Measurements from ENCODE around the gene USP20. TPM values are rescaled to one million over a fixed set of nuclear protein-coding genes. Genes with fewer than 3 reads are reported as not detected.

The USP20 gene
- total RNA-seq, 2 experiments from 2014 or later = 80.4 to 80.9 TPM

DNA sequence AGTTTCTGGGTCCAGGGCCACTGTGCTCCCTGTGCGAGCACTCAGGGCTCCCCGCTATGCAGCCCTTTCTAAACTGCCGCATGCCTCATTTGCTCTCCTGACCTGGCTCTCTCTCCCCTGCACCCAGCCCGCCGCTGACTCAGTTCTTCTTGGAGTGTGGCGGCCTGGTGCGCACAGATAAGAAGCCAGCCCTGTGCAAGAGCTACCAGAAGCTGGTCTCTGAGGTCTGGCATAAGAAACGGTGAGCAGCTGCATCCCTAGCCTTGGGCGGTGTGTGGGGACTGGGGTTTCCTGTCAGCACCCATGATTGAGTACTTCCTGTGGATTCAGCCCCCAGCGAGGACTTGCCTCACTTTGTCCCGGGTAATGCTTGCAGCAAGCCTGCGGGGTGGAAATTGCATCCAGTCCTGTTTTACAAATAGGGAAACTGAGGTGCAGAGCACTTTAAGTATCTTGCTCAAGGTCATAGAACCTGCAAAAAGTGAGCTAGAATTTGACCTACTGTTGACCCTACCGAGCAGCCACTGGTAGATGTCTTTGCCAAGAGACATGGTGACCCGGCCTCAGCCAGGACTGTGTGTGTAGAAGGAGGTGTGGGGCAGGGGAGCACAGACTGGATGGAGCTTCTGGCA lies 27.9 kb downstream of the USP20 start:
- TF ChIP-seq, protein P1, sequence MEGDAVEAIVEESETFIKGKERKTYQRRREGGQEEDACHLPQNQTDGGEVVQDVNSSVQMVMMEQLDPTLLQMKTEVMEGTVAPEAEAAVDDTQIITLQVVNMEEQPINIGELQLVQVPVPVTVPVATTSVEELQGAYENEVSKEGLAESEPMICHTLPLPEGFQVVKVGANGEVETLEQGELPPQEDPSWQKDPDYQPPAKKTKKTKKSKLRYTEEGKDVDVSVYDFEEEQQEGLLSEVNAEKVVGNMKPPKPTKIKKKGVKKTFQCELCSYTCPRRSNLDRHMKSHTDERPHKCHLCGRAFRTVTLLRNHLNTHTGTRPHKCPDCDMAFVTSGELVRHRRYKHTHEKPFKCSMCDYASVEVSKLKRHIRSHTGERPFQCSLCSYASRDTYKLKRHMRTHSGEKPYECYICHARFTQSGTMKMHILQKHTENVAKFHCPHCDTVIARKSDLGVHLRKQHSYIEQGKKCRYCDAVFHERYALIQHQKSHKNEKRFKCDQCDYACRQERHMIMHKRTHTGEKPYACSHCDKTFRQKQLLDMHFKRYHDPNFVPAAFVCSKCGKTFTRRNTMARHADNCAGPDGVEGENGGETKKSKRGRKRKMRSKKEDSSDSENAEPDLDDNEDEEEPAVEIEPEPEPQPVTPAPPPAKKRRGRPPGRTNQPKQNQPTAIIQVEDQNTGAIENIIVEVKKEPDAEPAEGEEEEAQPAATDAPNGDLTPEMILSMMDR (IDR thresholded peaks at IDR 0.05) = no peak
- ChIA-PET POLR2A (interaction anchor here (0.6 to 1.9 kb wide), 7 partner anchors 22 to 179 kb away, joined by 3 to 15 read pairs (median 7); partner anchors contain the start of genes C9orf78 and USP20), CTCF (interaction anchor here (0.8 kb wide), 1 partner anchor 28 kb away, joined by 3 read pairs; the partner anchor contains the start of gene USP20)
- peaks cover 97% of the 10 kb centered on the region for H3K4me1 ChIP-seq (ENCODE audit: insufficient read depth, low read length)
- no peaks in the 10 kb centered on the region for H3K9me3 ChIP-seq (ENCODE audit: control insufficient read depth in 1 of 2, insufficient read depth in 1 of 2, low read length in 2 of 2)
- peak; percentile 39 to 83 (median 65) for DNase-seq
- H3K36me3 ChIP-seq (ENCODE audit: insufficient read depth, low read length) = peaks cover 48% of the 10 kb centered on the region
- H3K27me3 ChIP-seq (ENCODE audit: control insufficient read depth in 1 of 2, insufficient read depth in 2 of 2, low read length in 2 of 2) = no peaks in the 10 kb centered on the region
- H3K4me3 Mint-ChIP-seq = peak overlapping the region; percentile 82
- no peaks in the 10 kb centered on the region for H3K9me3 Mint-ChIP-seq
- no peak overlapping the region for H3K4me3 ChIP-seq (ENCODE audit: low read length)
- intact Hi-C loops (cut with DNase I, micrococcal nuclease) = no loop called here
- H3K36me3 Mint-ChIP-seq (ENCODE audit: low read depth) = peaks cover 63% of the 10 kb centered on the region
- H3K4me1 Mint-ChIP-seq (ENCODE audit: low read depth) = peaks cover 68% of the 10 kb centered on the region
- no peaks in the 10 kb centered on the region for H3K27me3 Mint-ChIP-seq
- ATAC-seq (ENCODE audit: poor library complexity) = peak; percentile 63
- H3K27ac ChIP-seq (ENCODE audit: low read depth in 1 of 2, low read length in 2 of 2) = peak overlapping the region in 1 of 2 donors; percentile 55
- H3K27ac Mint-ChIP-seq = peak overlapping the region; percentile 86

DNA sequence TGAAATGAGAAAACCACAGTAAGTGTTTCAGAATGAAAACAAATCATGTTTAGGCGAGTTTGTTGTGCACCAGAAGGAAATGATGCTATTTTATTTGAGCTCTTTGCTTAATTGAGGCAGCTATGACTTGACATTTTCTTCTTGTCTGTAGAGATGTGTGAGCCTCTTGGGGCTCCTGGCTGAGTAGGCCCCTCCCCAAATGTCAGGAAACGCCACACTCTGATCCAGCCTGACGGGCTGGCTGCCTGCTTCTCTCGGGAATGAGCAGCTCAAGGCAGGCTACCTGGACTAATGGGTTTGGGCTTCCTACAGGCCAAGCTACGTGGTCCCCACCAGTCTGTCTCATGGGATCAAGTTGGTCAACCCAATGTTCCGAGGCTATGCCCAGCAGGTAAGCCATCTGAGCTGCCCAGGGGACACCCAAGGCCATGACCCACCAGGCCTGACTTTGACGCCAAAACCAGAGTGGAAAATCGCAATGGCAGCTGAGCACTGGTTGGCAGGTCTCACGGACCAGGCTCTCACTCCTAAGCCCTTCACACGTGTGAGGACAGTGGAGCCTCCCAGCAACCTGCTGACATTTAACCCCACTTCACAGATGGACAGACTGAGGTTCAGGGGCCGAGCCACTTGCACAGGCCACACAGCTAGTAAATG lies 29.9 kb downstream of the USP20 start:
- DNase-seq = peak in 1 of 14 experiments; percentile 23
- H3K4me1 ChIP-seq (ENCODE audit: insufficient read depth, low read length) = peaks cover 100% of the 10 kb centered on the region
- Mint-ChIP-seq H3K9me3 (no peaks in the 10 kb centered on the region), H3K27ac (peak overlapping the region; percentile 86), H3K4me3 (peak overlapping the region; percentile 44), H3K4me1 (ENCODE audit: low read depth) (peaks cover 78% of the 10 kb centered on the region), H3K36me3 (ENCODE audit: low read depth) (peaks cover 62% of the 10 kb centered on the region), H3K27me3 (no peaks in the 10 kb centered on the region)
- H3K4me3 ChIP-seq (ENCODE audit: low read length) = no peak overlapping the region
- peaks cover 46% of the 10 kb centered on the region for H3K36me3 ChIP-seq (ENCODE audit: insufficient read depth, low read length)
- peak overlapping the region; percentile 40 to 64 for H3K27ac ChIP-seq (ENCODE audit: low read depth in 1 of 2, low read length in 2 of 2)
- no peaks in the 10 kb centered on the region for H3K27me3 ChIP-seq (ENCODE audit: control insufficient read depth in 1 of 2, insufficient read depth in 2 of 2, low read length in 2 of 2)
- ChIA-PET CTCF (interaction anchor here (2.2 kb wide), 1 partner anchor 21 kb away, joined by 10 read pairs; no protein-coding TSS in a partner anchor), POLR2A (interaction anchor here (0.8 to 3.9 kb wide), 7 partner anchors 10 to 188 kb away, joined by 3 to 20 read pairs (median 4); partner anchors contain the start of genes C9orf78, GPR107 and USP20)
- intact Hi-C loops (cut with DNase I, micrococcal nuclease) = loop anchor here (2.0 to 5.0 kb wide), 3 partner anchors 20 to 43 kb away; partner anchors contain the start of gene TOR1A (in 1 of the 2)
- TF ChIP-seq, protein P1 (IDR thresholded peaks at IDR 0.05) = no peak
- ATAC-seq (ENCODE audit: poor library complexity) = no peak
- no peaks in the 10 kb centered on the region for H3K9me3 ChIP-seq (ENCODE audit: control insufficient read depth in 1 of 2, insufficient read depth in 1 of 2, low read length in 2 of 2)

DNA sequence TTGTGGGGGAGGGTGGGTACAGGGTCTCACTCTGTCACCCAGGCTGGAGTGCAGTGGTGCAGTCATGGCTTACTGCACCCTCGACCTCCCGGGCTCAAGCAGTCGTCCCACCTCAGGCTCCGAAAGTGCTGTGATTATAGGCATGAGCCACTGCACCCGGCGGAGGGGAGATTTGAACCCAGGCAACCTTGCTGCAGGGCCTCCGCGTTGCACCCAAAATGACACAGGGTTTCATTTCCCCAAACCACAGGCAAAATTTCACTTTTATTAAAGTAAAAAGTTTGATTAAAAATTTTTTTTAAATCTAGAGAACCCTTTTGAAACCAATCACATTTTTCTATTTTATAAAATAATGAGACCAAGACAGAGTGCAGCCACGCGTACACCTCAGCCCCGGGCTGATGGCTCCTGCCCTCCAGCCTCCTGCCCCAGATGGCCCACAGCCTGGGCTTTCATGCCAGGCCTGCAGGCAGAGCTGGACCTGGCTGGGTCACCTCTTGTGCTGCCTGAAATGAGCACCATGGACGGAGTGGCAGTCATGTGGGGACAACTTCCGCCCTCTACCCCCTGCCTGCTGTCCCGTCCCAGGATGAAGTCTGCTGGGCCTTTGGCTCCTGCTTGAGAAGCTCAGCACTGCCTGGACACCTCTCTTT lies 30.5 kb downstream of the USP20 start:
- POLR2A ChIA-PET = interaction anchor here (1.1 to 3.9 kb wide), 6 partner anchors 11 to 188 kb away, joined by 3 to 20 read pairs (median 8); partner anchors contain the start of genes C9orf78, GPR107 and USP20

More for the DNA sequence above, 30.5 kb downstream of the USP20 start:
- no peak overlapping the region for H3K4me3 ChIP-seq (ENCODE audit: low read length)
- peak overlapping the region; percentile 93 to 96 for H3K27ac ChIP-seq (ENCODE audit: low read depth in 1 of 2, low read length in 2 of 2)
- CTCF ChIA-PET = interaction anchor here (2.2 kb wide), 1 partner anchor 20 kb away, joined by 10 read pairs; no protein-coding TSS in a partner anchor
- Mint-ChIP-seq H3K27me3 (no peaks in the 10 kb centered on the region), H3K4me1 (ENCODE audit: low read depth) (peaks cover 81% of the 10 kb centered on the region), H3K9me3 (no peaks in the 10 kb centered on the region), H3K27ac (peak overlapping the region; percentile 86), H3K4me3 (peak overlapping the region; percentile 63), H3K36me3 (ENCODE audit: low read depth) (peaks cover 62% of the 10 kb centered on the region)
- intact Hi-C loops (cut with DNase I, micrococcal nuclease) = loop anchor here (2.0 to 5.0 kb wide), 4 partner anchors 19 to 43 kb away; partner anchors contain the start of gene TOR1A (in 1 of the 2)
- no peaks in the 10 kb centered on the region for H3K27me3 ChIP-seq (ENCODE audit: control insufficient read depth in 1 of 2, insufficient read depth in 2 of 2, low read length in 2 of 2)
- no peaks in the 10 kb centered on the region for H3K9me3 ChIP-seq (ENCODE audit: control insufficient read depth in 1 of 2, insufficient read depth in 1 of 2, low read length in 2 of 2)
- DNase-seq = peak in 1 of 14 experiments; percentile 25
- no peak for ATAC-seq (ENCODE audit: poor library complexity)
- H3K36me3 ChIP-seq (ENCODE audit: insufficient read depth, low read length) = peaks cover 45% of the 10 kb centered on the region
- peaks cover 100% of the 10 kb centered on the region for H3K4me1 ChIP-seq (ENCODE audit: insufficient read depth, low read length)
- TF ChIP-seq, protein P1 (IDR thresholded peaks at IDR 0.05) = no peak
